H9 (cell line): ENCODE data around the gene PMP22. TPM values are rescaled to one million over a fixed set of nuclear protein-coding genes. Genes with fewer than 3 reads are reported as not detected.

Source experiments
- DNase-seq: peaks from one replicate; pipeline ENCODE4 v3.0.0-alpha.2; 2017
- H2AFZ ChIP-seq: one replicate; pipeline ENCODE4 v1.6.1; 2013; ENCODE audit warnings: mild to moderate bottlenecking, low read length, control low read depth, moderate library complexity
- H2AK5ac ChIP-seq: 2 replicates; pipeline ENCODE4 v1.6.1; 2013; ENCODE audit warnings: low read length, control low read depth, mixed read lengths; ENCODE audit not compliant: insufficient read length
- H2BK120ac ChIP-seq: one replicate; pipeline ENCODE4 v1.6.1; 2013; ENCODE audit warnings: low read depth, mild to moderate bottlenecking, low read length, control low read depth, inconsistent platforms; ENCODE audit not compliant: poor library complexity, severe bottlenecking
- H2BK12ac ChIP-seq: 2 replicates; pipeline ENCODE4 v1.6.1; 2013; ENCODE audit warnings: low read length, control low read depth, mixed read lengths, low read depth; ENCODE audit not compliant: insufficient read length
- H2BK15ac ChIP-seq: 2 replicates; pipeline ENCODE4 v1.6.1; 2013; ENCODE audit warnings: low read depth, low read length, control low read depth
- H2BK20ac ChIP-seq: one replicate; pipeline ENCODE4 v1.6.1; 2013; ENCODE audit warnings: low read depth, mild to moderate bottlenecking, low read length, control low read depth, inconsistent platforms; ENCODE audit not compliant: poor library complexity, severe bottlenecking
- H2BK5ac ChIP-seq: 2 replicates; pipeline ENCODE4 v1.6.1; 2013; ENCODE audit warnings: low read length, control low read depth, mixed read lengths; ENCODE audit not compliant: insufficient read length
- H3K14ac ChIP-seq: 2 replicates; pipeline ENCODE4 v1.6.1; 2013; ENCODE audit warnings: low read length, control low read depth; ENCODE audit not compliant: insufficient read depth
- H3K18ac ChIP-seq: 2 replicates; pipeline ENCODE4 v1.6.1; 2013; ENCODE audit warnings: low read depth, mild to moderate bottlenecking, mixed read lengths, low read length, control low read depth; ENCODE audit not compliant: insufficient read length
- H3K23ac ChIP-seq: 2 replicates; pipeline ENCODE4 v1.6.1; 2013; ENCODE audit warnings: low read length, control low read depth, mixed read lengths, low read depth; ENCODE audit not compliant: insufficient read length
- H3K23me2 ChIP-seq: 2 replicates; pipeline ENCODE4 v1.6.1; 2013; ENCODE audit warnings: low read depth, mild to moderate bottlenecking, mixed read lengths, low read length, control low read depth; ENCODE audit not compliant: insufficient read length, poor library complexity, severe bottlenecking
- H3K27ac ChIP-seq: 2 replicates; pipeline ENCODE4 v1.5.1; 2013; ENCODE audit warnings: low read length, control low read depth, mixed read lengths, low read depth; ENCODE audit not compliant: insufficient read length
- H3K27me3 ChIP-seq: 2 replicates; pipeline ENCODE4 v1.6.1; 2013; ENCODE audit warnings: low read length, control low read depth, inconsistent platforms; ENCODE audit not compliant: insufficient read depth
- H3K4ac ChIP-seq: 2 replicates; pipeline ENCODE4 v1.6.1; 2013; ENCODE audit warnings: low read depth, mild to moderate bottlenecking, control low read depth, inconsistent platforms, low read length, moderate library complexity
- H3K4me1 ChIP-seq: 2 replicates; pipeline ENCODE4 v1.6.1; 2013; ENCODE audit warnings: low read length, control low read depth, inconsistent platforms; ENCODE audit not compliant: insufficient read depth
- H3K4me2 ChIP-seq: 2 replicates; pipeline ENCODE4 v1.6.1; 2013; ENCODE audit warnings: low read length, control low read depth, mixed read lengths; ENCODE audit not compliant: insufficient read length, insufficient read depth
- H3K56ac ChIP-seq: 2 replicates; pipeline ENCODE4 v1.6.1; 2013; ENCODE audit warnings: low read depth, mild to moderate bottlenecking, mixed read lengths, low read length, control low read depth; ENCODE audit not compliant: insufficient read length
- H3K79me1 ChIP-seq: 2 replicates; pipeline ENCODE4 v1.6.1; 2013; ENCODE audit warnings: low read depth, mild to moderate bottlenecking, moderate library complexity, low read length, control low read depth, inconsistent platforms; ENCODE audit not compliant: insufficient read depth, poor library complexity, severe bottlenecking
- H3K79me2 ChIP-seq: 2 replicates; pipeline ENCODE4 v1.6.1; 2013; ENCODE audit warnings: low read length, control low read depth, inconsistent platforms; ENCODE audit not compliant: insufficient read depth
- H3K9ac ChIP-seq: 2 replicates; pipeline ENCODE4 v1.6.1; 2013; ENCODE audit warnings: low read length, control low read depth, mixed read lengths; ENCODE audit not compliant: insufficient read length; ENCODE audit errors: extremely low read depth
- H3K9me3 ChIP-seq: one replicate; pipeline ENCODE4 v1.6.1; 2013; ENCODE audit warnings: low read depth, low read length, inconsistent platforms; ENCODE audit not compliant: control insufficient read depth
- H3T11ph ChIP-seq: one replicate; pipeline ENCODE4 v1.6.1; 2013; ENCODE audit warnings: mild to moderate bottlenecking, low read length, control low read depth, inconsistent platforms
- H4K20me1 ChIP-seq: one replicate; pipeline ENCODE4 v1.6.1; 2013; ENCODE audit not compliant: control insufficient read depth, insufficient read length, insufficient read depth
- H4K5ac ChIP-seq: 2 replicates; pipeline ENCODE4 v1.6.1; 2013; ENCODE audit warnings: low read depth, mild to moderate bottlenecking, mixed read lengths, low read length, control low read depth; ENCODE audit not compliant: insufficient read length
- H4K8ac ChIP-seq: replicated peaks from 2 replicates; pipeline ENCODE4 v1.6.1; 2013; ENCODE audit warnings: low read length, control low read depth, mixed read lengths, low read depth; ENCODE audit not compliant: insufficient read length
- H4K91ac ChIP-seq: 2 replicates; pipeline ENCODE4 v1.6.1; 2013; ENCODE audit warnings: low read depth, mild to moderate bottlenecking, moderate library complexity, mixed read lengths, low read length, control low read depth; ENCODE audit not compliant: insufficient read length
- H3K27ac Mint-ChIP-seq, 3 experiments: 2 replicates in 2 of 3; 3 replicates in 1 of 3; pipeline ENCODE4 v1.8.0; 2020 to 2021; ENCODE audit warnings: mixed read lengths in 3 of 3, mild to moderate bottlenecking in 1 of 3, moderate library complexity in 1 of 3
- H3K27me3 Mint-ChIP-seq: 2 replicates; pipeline ENCODE4 v1.8.0; 2021; ENCODE audit warnings: low read depth, mild to moderate bottlenecking, moderate library complexity, mixed read lengths
- H3K36me3 Mint-ChIP-seq, 3 experiments: 2 replicates in 2 of 3; 3 replicates in 1 of 3; pipeline ENCODE4 v1.8.0; 2020 to 2021; ENCODE audit warnings: low read depth in 3 of 3, mixed read lengths in 3 of 3; ENCODE audit not compliant: insufficient read depth in 1 of 3
- H3K4me1 Mint-ChIP-seq, 2 experiments: 2 replicates each; pipeline ENCODE4 v1.8.0; 2020; ENCODE audit warnings: mixed read lengths in 2 of 2
- H3K4me3 Mint-ChIP-seq, 2 experiments: 2 replicates in 1 of 2; 3 replicates in 1 of 2; pipeline ENCODE4 v1.8.0; 2020 to 2021; ENCODE audit warnings: mild to moderate bottlenecking in 2 of 2, mixed read lengths in 2 of 2, moderate library complexity in 1 of 2
- H3K9me3 Mint-ChIP-seq, 2 experiments: 2 replicates in 1 of 2; 3 replicates in 1 of 2; pipeline ENCODE4 v1.8.0; 2020; ENCODE audit warnings: mild to moderate bottlenecking in 2 of 2, mixed read lengths in 2 of 2, moderate library complexity in 1 of 2
- WGBS: extraction: QIAGEN DNeasy Blood & Tissue Kit; methylation state at CpG from one replicate; pipeline ENCODE4 v1.1.7; 2013; ENCODE audit warnings: missing lambda C conversion rate, low lambda C conversion rate, mixed read lengths; ENCODE audit not compliant: insufficient read length; ENCODE audit errors: extremely low coverage; 5-methylcytosine and 5-hydroxymethylcytosine counted together
- total RNA-seq: library from RNA; stranded (reverse); gene quantifications from 2 replicates; pipeline ENCODE4 v1.2.1, GENCODE V29; 2021
- TF ChIP-seq, protein P1 (sequence below): fragments of 200-600 bp; sonication (generic); conservative IDR thresholded peaks from 3 replicates; pipeline ENCODE4 v1.8.0; 2021; ENCODE audit warnings: antibody characterized with exemption, mild to moderate bottlenecking

Gene PMP22
- total RNA-seq, 1 experiment from 2014 or later = 1.5 TPM

DNA sequence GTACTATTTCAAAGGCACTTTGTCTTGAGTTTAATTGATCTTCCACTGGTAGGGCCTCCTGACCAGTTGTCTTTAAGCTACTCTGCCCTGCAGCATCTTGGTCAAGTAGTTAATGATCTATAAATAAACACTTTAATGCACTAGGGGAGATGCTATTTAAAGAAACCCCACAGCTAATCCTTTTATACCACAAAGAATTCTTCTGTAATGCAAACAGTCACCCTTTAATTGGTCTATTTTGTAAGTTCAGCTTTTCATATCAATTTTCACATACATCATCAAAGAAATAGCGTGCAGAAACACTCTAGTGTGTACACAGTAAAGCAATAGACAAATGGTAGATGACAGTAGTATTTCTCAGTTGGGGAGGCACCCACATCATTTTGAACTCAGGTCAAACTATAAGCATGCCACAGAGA is 70.3 kb downstream of the PMP22 start:
- no peaks in the 10 kb centered on the region for H3K79me2 ChIP-seq
- H3K4ac ChIP-seq = no peak overlapping the region
- Mint-ChIP-seq H3K4me3 (no peak overlapping the region), H3K36me3 (peaks cover 0 to 18% (median 2%) of the 10 kb centered on the region in 3 experiments; a peak in 4 of 7 replicates), H3K4me1 (no peaks in the 10 kb centered on the region), H3K9me3 (peaks cover 15 to 18% of the 10 kb centered on the region in 2 experiments; a peak in 4 of 5 replicates), H3K27me3 (peaks cover 2% of the 10 kb centered on the region), H3K27ac (no peak overlapping the region)
- H3K56ac ChIP-seq = no peak overlapping the region
- no peak overlapping the region for H2BK5ac ChIP-seq
- no CpG with 5 or more reads among the region's 1 CpG for whole genome bisulfite sequencing
- no peaks in the 10 kb centered on the region for H3K79me1 ChIP-seq
- no peak overlapping the region for H2BK15ac ChIP-seq
- no peak overlapping the region for H3K18ac ChIP-seq
- no peak overlapping the region for H2BK12ac ChIP-seq
- no peaks in the 10 kb centered on the region for H4K20me1 ChIP-seq
- no peak overlapping the region for H2AK5ac ChIP-seq
- H3K4me2 ChIP-seq = no peak overlapping the region
- H4K91ac ChIP-seq = no peak overlapping the region
- H3K14ac ChIP-seq = no peak overlapping the region
- H2BK120ac ChIP-seq = no peak overlapping the region
- no peaks in the 10 kb centered on the region for H3K4me1 ChIP-seq
- no peaks in the 10 kb centered on the region for H3K9me3 ChIP-seq
- H3K27ac ChIP-seq = no peak overlapping the region
- no peak overlapping the region for H2BK20ac ChIP-seq
- no peak overlapping the region for H4K5ac ChIP-seq
- H4K8ac ChIP-seq = no peak overlapping the region
- H3K9ac ChIP-seq = no peak overlapping the region
- no peak overlapping the region for H3K23ac ChIP-seq
- TF ChIP-seq, protein P1, sequence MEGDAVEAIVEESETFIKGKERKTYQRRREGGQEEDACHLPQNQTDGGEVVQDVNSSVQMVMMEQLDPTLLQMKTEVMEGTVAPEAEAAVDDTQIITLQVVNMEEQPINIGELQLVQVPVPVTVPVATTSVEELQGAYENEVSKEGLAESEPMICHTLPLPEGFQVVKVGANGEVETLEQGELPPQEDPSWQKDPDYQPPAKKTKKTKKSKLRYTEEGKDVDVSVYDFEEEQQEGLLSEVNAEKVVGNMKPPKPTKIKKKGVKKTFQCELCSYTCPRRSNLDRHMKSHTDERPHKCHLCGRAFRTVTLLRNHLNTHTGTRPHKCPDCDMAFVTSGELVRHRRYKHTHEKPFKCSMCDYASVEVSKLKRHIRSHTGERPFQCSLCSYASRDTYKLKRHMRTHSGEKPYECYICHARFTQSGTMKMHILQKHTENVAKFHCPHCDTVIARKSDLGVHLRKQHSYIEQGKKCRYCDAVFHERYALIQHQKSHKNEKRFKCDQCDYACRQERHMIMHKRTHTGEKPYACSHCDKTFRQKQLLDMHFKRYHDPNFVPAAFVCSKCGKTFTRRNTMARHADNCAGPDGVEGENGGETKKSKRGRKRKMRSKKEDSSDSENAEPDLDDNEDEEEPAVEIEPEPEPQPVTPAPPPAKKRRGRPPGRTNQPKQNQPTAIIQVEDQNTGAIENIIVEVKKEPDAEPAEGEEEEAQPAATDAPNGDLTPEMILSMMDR = no peak
- H3K23me2 ChIP-seq = no peaks in the 10 kb centered on the region
- DNase-seq = no peak
- H2AFZ ChIP-seq = no peak overlapping the region
- H3T11ph ChIP-seq = no peak overlapping the region
- H3K27me3 ChIP-seq = no peaks in the 10 kb centered on the region
